ENCODE data around the gene SPRR1A.

- no peak for TF ChIP-seq CTCF (optimal IDR thresholded peaks at IDR 0.05 in 1 of 3, IDR thresholded peaks at IDR 0.05 in 1 of 3, conservative IDR thresholded peaks at IDR 0.05 in 1 of 3; ENCODE audit: extremely low read depth in 1 of 3, insufficient read depth in 2 of 3, low read length in 3 of 3)
- no peak for TF ChIP-seq EZH2 (IDR thresholded peaks at IDR 0.05; ENCODE audit: low read length)
These were observed 15.9 kb downstream of the SPRR1A start for GRCh38 chr1:152999818-153000217.

Data from keratinocyte (primary cell).